K562 (cell line): ENCODE results near the gene PIP5K1B. TPM values are rescaled to one million over a fixed set of nuclear protein-coding genes. Genes with fewer than 3 reads are reported as not detected.

Source experiments
- EHMT2 ChIP-seq: fragments of 450-650 bp; IDR thresholded peaks from 2 replicates; pipeline ENCODE4 v1.6.1; 2018; ENCODE audit warnings: antibody characterized with exemption
- FOXP1 ChIP-seq: sonication (generic); formaldehyde crosslinking; IDR thresholded peaks from 2 replicates; pipeline ENCODE4 v1.8.0; 2022; ENCODE audit warnings: mild to moderate bottlenecking, missing genetic modification reagents
- GMEB1 ChIP-seq: fragments of 250-450 bp; sonication (Bioruptor Pico); IDR thresholded peaks from 2 replicates; pipeline ENCODE4 v1.4.0; 2020; ENCODE audit warnings: mild to moderate bottlenecking
- JUNB ChIP-seq: fragments of 450-650 bp; formaldehyde crosslinking; conservative IDR thresholded peaks from 2 replicates; pipeline ENCODE4 v1.4.0; 2020; ENCODE audit warnings: mild to moderate bottlenecking
- KLF16 ChIP-seq: IDR thresholded peaks from 2 replicates; pipeline ENCODE4 v1.6.1; 2016; ENCODE audit warnings: antibody characterized with exemption
- LEF1 ChIP-seq: fragments of 450-650 bp; IDR thresholded peaks from 2 replicates; pipeline ENCODE4 v1.6.1; 2016; ENCODE audit warnings: mild to moderate bottlenecking
- MTF1 ChIP-seq: fragments of 250-450 bp; sonication (Bioruptor Pico); IDR thresholded peaks from 2 replicates; pipeline ENCODE4 v1.9.0; 2021; ENCODE audit warnings: moderate library complexity, mild to moderate bottlenecking, inconsistent platforms, borderline replicate concordance
- NFIX ChIP-seq: fragments of 250-450 bp; sonication (Bioruptor Pico); IDR thresholded peaks from 2 replicates; pipeline ENCODE4 v1.4.0; 2020; ENCODE audit warnings: low read depth, mild to moderate bottlenecking, moderate library complexity
- PPARD ChIP-seq: fragments of 250-450 bp; sonication (Bioruptor Pico); IDR thresholded peaks from 2 replicates; pipeline ENCODE4 v1.8.0; 2022; ENCODE audit warnings: inconsistent platforms, mild to moderate bottlenecking, moderate library complexity
- RAD21 ChIP-seq, 2 experiments: fragments of 250-450 bp in 1 of 2; fragments of 450-650 bp in 1 of 2; sonication (Bioruptor Pico) in 1 of 2; formaldehyde crosslinking in 1 of 2; IDR thresholded peaks in 1 of 2; conservative IDR thresholded peaks in 1 of 2; 2 replicates each; pipeline versions ENCODE4 v1.4.0 to v1.8.0; 2020 to 2022; ENCODE audit warnings: mild to moderate bottlenecking in 2 of 2, moderate library complexity in 1 of 2
- ZNF398 ChIP-seq: fragments of 250-450 bp; sonication (Bioruptor Pico); IDR thresholded peaks from 2 replicates; pipeline ENCODE4 v1.8.0; 2021; ENCODE audit warnings: moderate library complexity, mild to moderate bottlenecking, inconsistent platforms
- ZNF780A ChIP-seq: fragments of 250-450 bp; sonication (Bioruptor Pico); IDR thresholded peaks from 2 replicates; pipeline ENCODE4 v1.5.0; 2021; ENCODE audit warnings: mild to moderate bottlenecking
- polyA plus RNA-seq, 8 experiments: library from polyadenylated mRNA; depleted of rRNA in 4 of 8; stranded (reverse) in 5 of 8; unstranded in 3 of 8; fragments of >200 nt; fragmentation: Nextera tagmentation in 2 of 8; fragmentation: Illumina TruSeq in 1 of 8; extraction: Ambion mirVana in 2 of 8; extraction: Trizol in 1 of 8; gene quantifications; 2 replicates each; pipeline versions ENCODE4 v1.2.1 to v1.2.3, GENCODE V29; 2011 to 2014; ENCODE audit warnings: inconsistent platforms in 1 of 8, missing spikeins in 1 of 8
- total RNA-seq, 7 experiments: library from RNA; depleted of rRNA in 6 of 7; stranded (reverse); fragments of >200 nt in 6 of 7; fragmentation: Illumina TruSeq in 2 of 7; extraction: Trizol in 2 of 7; gene quantifications; 2 replicates each; pipeline versions ENCODE4 v1.2.1 to v1.2.3, GENCODE V29; 2011 to 2021; ENCODE audit warnings: low replicate concordance in 1 of 7
- TF ChIP-seq, protein P1 (sequence below): fragments of 200-800 bp; sonication (Bioruptor generic); IDR thresholded peaks from 2 replicates; pipeline ENCODE4 v1.6.1; 2017; ENCODE audit warnings: missing genetic modification characterization, missing compliant biosample characterization
- TF ChIP-seq, protein P2 (sequence below): fragments of 250-450 bp; sonication (Bioruptor Pico); IDR thresholded peaks from 2 replicates; pipeline ENCODE4 v1.4.0; 2020; ENCODE audit warnings: mild to moderate bottlenecking, moderate library complexity
- TF ChIP-seq, protein P3 (sequence below): fragments of 450-650 bp; formaldehyde crosslinking; IDR thresholded peaks from 2 replicates; pipeline ENCODE4 v1.4.0; 2022; ENCODE audit warnings: mild to moderate bottlenecking, moderate library complexity
- TF ChIP-seq, protein P4 (sequence below): fragments of 250-450 bp; sonication (Bioruptor Pico); IDR thresholded peaks from 2 replicates; pipeline ENCODE4 v1.9.0; 2021; ENCODE audit warnings: mild to moderate bottlenecking, inconsistent platforms

The PIP5K1B gene
- total and polyA plus RNA-seq, 9 of the 15 experiments (the other 6 are each of a cell fraction or from before 2014, with no cell fraction given), result 3.1 to 12.9 (median 7.4) TPM

- TF ChIP-seq, protein P1, sequence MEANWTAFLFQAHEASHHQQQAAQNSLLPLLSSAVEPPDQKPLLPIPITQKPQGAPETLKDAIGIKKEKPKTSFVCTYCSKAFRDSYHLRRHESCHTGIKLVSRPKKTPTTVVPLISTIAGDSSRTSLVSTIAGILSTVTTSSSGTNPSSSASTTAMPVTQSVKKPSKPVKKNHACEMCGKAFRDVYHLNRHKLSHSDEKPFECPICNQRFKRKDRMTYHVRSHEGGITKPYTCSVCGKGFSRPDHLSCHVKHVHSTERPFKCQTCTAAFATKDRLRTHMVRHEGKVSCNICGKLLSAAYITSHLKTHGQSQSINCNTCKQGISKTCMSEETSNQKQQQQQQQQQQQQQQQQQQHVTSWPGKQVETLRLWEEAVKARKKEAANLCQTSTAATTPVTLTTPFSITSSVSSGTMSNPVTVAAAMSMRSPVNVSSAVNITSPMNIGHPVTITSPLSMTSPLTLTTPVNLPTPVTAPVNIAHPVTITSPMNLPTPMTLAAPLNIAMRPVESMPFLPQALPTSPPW, result peak; percentile 60
- TF ChIP-seq PPARD (CRISPR knock-in tag), result no peak
- TF ChIP-seq, protein P2, sequence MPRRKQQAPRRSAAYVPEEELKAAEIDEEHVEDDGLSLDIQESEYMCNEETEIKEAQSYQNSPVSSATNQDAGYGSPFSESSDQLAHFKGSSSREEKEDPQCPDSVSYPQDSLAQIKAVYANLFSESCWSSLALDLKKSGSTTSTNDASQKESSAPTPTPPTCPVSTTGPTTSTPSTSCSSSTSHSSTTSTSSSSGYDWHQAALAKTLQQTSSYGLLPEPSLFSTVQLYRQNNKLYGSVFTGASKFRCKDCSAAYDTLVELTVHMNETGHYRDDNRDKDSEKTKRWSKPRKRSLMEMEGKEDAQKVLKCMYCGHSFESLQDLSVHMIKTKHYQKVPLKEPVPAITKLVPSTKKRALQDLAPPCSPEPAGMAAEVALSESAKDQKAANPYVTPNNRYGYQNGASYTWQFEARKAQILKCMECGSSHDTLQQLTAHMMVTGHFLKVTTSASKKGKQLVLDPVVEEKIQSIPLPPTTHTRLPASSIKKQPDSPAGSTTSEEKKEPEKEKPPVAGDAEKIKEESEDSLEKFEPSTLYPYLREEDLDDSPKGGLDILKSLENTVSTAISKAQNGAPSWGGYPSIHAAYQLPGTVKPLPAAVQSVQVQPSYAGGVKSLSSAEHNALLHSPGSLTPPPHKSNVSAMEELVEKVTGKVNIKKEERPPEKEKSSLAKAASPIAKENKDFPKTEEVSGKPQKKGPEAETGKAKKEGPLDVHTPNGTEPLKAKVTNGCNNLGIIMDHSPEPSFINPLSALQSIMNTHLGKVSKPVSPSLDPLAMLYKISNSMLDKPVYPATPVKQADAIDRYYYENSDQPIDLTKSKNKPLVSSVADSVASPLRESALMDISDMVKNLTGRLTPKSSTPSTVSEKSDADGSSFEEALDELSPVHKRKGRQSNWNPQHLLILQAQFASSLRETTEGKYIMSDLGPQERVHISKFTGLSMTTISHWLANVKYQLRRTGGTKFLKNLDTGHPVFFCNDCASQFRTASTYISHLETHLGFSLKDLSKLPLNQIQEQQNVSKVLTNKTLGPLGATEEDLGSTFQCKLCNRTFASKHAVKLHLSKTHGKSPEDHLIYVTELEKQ (CRISPR knock-in tag), result no peak
- TF ChIP-seq ZNF780A (CRISPR knock-in tag), result no peak
- peak in 1 of 2 experiments; percentile 5; a peak in 1 of 4 replicates for TF ChIP-seq RAD21 (CRISPR knock-in tag; conservative IDR thresholded peaks at IDR 0.05 in 1 of 2, IDR thresholded peaks at IDR 0.05 in 1 of 2)
- peak; percentile 68; the same call in 1 of the 2 replicates for TF ChIP-seq LEF1
- no peak for TF ChIP-seq GMEB1
- TF ChIP-seq JUNB, result no peak
- TF ChIP-seq, protein P3, sequence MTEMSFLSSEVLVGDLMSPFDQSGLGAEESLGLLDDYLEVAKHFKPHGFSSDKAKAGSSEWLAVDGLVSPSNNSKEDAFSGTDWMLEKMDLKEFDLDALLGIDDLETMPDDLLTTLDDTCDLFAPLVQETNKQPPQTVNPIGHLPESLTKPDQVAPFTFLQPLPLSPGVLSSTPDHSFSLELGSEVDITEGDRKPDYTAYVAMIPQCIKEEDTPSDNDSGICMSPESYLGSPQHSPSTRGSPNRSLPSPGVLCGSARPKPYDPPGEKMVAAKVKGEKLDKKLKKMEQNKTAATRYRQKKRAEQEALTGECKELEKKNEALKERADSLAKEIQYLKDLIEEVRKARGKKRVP (CRISPR knock-in tag), result no peak
- no peak for TF ChIP-seq FOXP1 (CRISPR knock-in tag)
- TF ChIP-seq, protein P4, sequence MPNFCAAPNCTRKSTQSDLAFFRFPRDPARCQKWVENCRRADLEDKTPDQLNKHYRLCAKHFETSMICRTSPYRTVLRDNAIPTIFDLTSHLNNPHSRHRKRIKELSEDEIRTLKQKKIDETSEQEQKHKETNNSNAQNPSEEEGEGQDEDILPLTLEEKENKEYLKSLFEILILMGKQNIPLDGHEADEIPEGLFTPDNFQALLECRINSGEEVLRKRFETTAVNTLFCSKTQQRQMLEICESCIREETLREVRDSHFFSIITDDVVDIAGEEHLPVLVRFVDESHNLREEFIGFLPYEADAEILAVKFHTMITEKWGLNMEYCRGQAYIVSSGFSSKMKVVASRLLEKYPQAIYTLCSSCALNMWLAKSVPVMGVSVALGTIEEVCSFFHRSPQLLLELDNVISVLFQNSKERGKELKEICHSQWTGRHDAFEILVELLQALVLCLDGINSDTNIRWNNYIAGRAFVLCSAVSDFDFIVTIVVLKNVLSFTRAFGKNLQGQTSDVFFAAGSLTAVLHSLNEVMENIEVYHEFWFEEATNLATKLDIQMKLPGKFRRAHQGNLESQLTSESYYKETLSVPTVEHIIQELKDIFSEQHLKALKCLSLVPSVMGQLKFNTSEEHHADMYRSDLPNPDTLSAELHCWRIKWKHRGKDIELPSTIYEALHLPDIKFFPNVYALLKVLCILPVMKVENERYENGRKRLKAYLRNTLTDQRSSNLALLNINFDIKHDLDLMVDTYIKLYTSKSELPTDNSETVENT (CRISPR knock-in tag), result no peak
- peak; percentile 32; the same call in 1 of the 2 replicates for TF ChIP-seq EHMT2
- TF ChIP-seq ZNF398 (CRISPR knock-in tag), result no peak
- TF ChIP-seq NFIX (CRISPR knock-in tag), result no peak
- no peak for TF ChIP-seq KLF16
- no peak for TF ChIP-seq MTF1 (CRISPR knock-in tag)
Measured at GRCh38 chr9:68698943-68699509, 6.0 kb upstream of the PIP5K1B start (continued).
